SK-N-SH treated with all-trans-retinoic acid at 6 μM for 48 hours (cell line): ENCODE data around the gene CLEC20A.
A peak's percentile ranks its signal among the peaks of the same experiment; 100 is the strongest.

Source experiments
- ATAC-seq: fragments of 200-7000 bp; cut with Tn5 transposase; 3 replicates; pipeline ENCODE4 v1.9.1; 2020; ENCODE audit warnings: mild to moderate bottlenecking, moderate library complexity
- ARNTL ChIP-seq: fragments of 450-650 bp; formaldehyde crosslinking; IDR thresholded peaks from 2 replicates; pipeline ENCODE4 v1.5.0; 2020; ENCODE audit warnings: low read depth, mild to moderate bottlenecking, moderate library complexity, borderline replicate concordance
- CSDC2 ChIP-seq: fragments of 250-450 bp; sonication (Bioruptor Pico); IDR thresholded peaks from 2 replicates; pipeline ENCODE4 v1.5.0; 2020; ENCODE audit warnings: mild to moderate bottlenecking, moderate library complexity
- ESRRG ChIP-seq: fragments of 250-450 bp; sonication (Bioruptor Pico); IDR thresholded peaks from 2 replicates; pipeline ENCODE4 v1.6.1; 2021; ENCODE audit warnings: mild to moderate bottlenecking
- GLIS3 ChIP-seq: fragments of 250-450 bp; sonication (Bioruptor Pico); IDR thresholded peaks from 2 replicates; pipeline ENCODE4 v1.5.0; 2020; ENCODE audit warnings: mild to moderate bottlenecking, moderate library complexity
- ISL1 ChIP-seq: fragments of 250-450 bp; sonication (Bioruptor Pico); IDR thresholded peaks from 2 replicates; pipeline ENCODE4 v2.1.2; 2022; ENCODE audit warnings: mild to moderate bottlenecking, moderate library complexity
- OSR1 ChIP-seq: fragments of 250-450 bp; sonication (Bioruptor Pico); IDR thresholded peaks from 2 replicates; pipeline ENCODE4 v1.8.0; 2022; ENCODE audit warnings: moderate library complexity, mild to moderate bottlenecking, inconsistent platforms
- PPARA ChIP-seq: fragments of 250-450 bp; sonication (Bioruptor Pico); IDR thresholded peaks from 2 replicates; pipeline ENCODE4 v1.5.0; 2020; ENCODE audit warnings: mild to moderate bottlenecking, borderline replicate concordance
- RARB ChIP-seq: fragments of 250-450 bp; sonication (Bioruptor Pico); IDR thresholded peaks from 2 replicates; pipeline ENCODE4 v1.8.0; 2021; ENCODE audit warnings: mild to moderate bottlenecking, moderate library complexity
- SNAI2 ChIP-seq: fragments of 250-450 bp; sonication (Bioruptor Pico); IDR thresholded peaks from 2 replicates; pipeline ENCODE4 v1.5.0; 2020; ENCODE audit warnings: mild to moderate bottlenecking, moderate library complexity
- TCF4 ChIP-seq: fragments of 250-450 bp; sonication (Bioruptor Pico); IDR thresholded peaks from 2 replicates; pipeline ENCODE4 v1.8.0; 2021; ENCODE audit warnings: mild to moderate bottlenecking, moderate library complexity, borderline replicate concordance
- TOX ChIP-seq: fragments of 250-450 bp; sonication (Bioruptor Pico); IDR thresholded peaks from 2 replicates; pipeline ENCODE4 v1.8.0; 2021; ENCODE audit warnings: mild to moderate bottlenecking, moderate library complexity, borderline replicate concordance
- ZC3H10 ChIP-seq: fragments of 250-450 bp; sonication (Bioruptor Pico); IDR thresholded peaks from 2 replicates; pipeline ENCODE4 v1.5.1; 2021; ENCODE audit warnings: mild to moderate bottlenecking, moderate library complexity
- ZFP3 ChIP-seq: fragments of 250-450 bp; sonication (Bioruptor Pico); IDR thresholded peaks from 2 replicates; pipeline ENCODE4 v1.5.0; 2020; ENCODE audit warnings: mild to moderate bottlenecking, moderate library complexity
- ZFP30 ChIP-seq: fragments of 450-650 bp; formaldehyde crosslinking; IDR thresholded peaks from 2 replicates; pipeline ENCODE4 v1.5.0; 2022; ENCODE audit warnings: mild to moderate bottlenecking, moderate library complexity
- ZNF565 ChIP-seq: fragments of 450-650 bp; formaldehyde crosslinking; conservative IDR thresholded peaks from 2 replicates; pipeline ENCODE4 v1.5.0; 2020; ENCODE audit warnings: low read depth, mild to moderate bottlenecking, moderate library complexity
- ZNF8 ChIP-seq: fragments of 450-650 bp; formaldehyde crosslinking; IDR thresholded peaks from 2 replicates; pipeline ENCODE4 v1.5.0; 2020; ENCODE audit warnings: mild to moderate bottlenecking, moderate library complexity
- TF ChIP-seq, protein P1 (sequence below): fragments of 250-450 bp; sonication (Bioruptor Pico); IDR thresholded peaks from 2 replicates; pipeline ENCODE4 v1.5.1; 2020; ENCODE audit warnings: low read depth, mild to moderate bottlenecking, moderate library complexity
- TF ChIP-seq, protein P2 (sequence below): fragments of 250-450 bp; sonication (Bioruptor Pico); IDR thresholded peaks from 2 replicates; pipeline ENCODE4 v1.5.1; 2021; ENCODE audit warnings: mild to moderate bottlenecking, moderate library complexity
- TF ChIP-seq, protein P3 (sequence below): fragments of 250-450 bp; sonication (Bioruptor Pico); IDR thresholded peaks from 2 replicates; pipeline ENCODE4 v1.8.0; 2020; ENCODE audit warnings: mild to moderate bottlenecking, moderate library complexity, borderline replicate concordance
- TF ChIP-seq, protein P4 (sequence below): fragments of 250-450 bp; sonication (Bioruptor Pico); IDR thresholded peaks from 2 replicates; pipeline ENCODE4 v1.5.0; 2020; ENCODE audit warnings: mild to moderate bottlenecking, moderate library complexity
- TF ChIP-seq, protein P5 (sequence below): fragments of 250-450 bp; sonication (Bioruptor Pico); IDR thresholded peaks from 2 replicates; pipeline ENCODE4 v1.8.0; 2021; ENCODE audit warnings: low read depth, mild to moderate bottlenecking, moderate library complexity, borderline replicate concordance

Gene CLEC20A

DNA sequence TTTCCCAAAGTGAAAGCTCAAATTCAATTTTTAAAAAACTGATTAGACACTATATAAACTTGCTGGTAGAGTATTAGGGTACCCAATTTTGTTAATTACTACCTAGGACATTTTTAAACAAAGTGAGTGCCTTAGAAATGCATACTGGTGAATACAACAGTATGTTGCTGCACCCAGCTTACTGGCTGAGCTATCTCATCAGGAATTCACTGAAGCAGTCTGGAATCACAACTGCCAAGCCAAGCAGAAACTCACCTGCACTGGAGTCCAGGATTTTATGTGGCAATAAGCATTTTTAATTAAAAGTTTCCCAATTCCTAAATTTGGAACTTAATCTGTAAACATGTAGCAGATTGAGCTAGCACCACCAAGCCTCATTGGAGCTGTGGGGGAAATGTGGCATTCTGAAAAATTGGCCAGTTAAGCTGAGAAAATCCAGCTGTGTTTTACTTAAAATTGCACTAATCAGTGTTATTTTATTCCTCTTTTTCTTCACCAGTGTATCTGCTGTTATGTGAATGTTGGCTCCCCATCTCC is 61.8 kb downstream of the CLEC20A start:
- peak; percentile 50; the same call in 2 of the 3 replicates for ATAC-seq
- TF ChIP-seq ESRRG: no peak
- no peak for TF ChIP-seq ZFP3 (CRISPR knock-in tag)
- TF ChIP-seq CSDC2 (CRISPR knock-in tag): no peak
- TF ChIP-seq OSR1 (CRISPR knock-in tag): no peak
- TF ChIP-seq, protein P1, sequence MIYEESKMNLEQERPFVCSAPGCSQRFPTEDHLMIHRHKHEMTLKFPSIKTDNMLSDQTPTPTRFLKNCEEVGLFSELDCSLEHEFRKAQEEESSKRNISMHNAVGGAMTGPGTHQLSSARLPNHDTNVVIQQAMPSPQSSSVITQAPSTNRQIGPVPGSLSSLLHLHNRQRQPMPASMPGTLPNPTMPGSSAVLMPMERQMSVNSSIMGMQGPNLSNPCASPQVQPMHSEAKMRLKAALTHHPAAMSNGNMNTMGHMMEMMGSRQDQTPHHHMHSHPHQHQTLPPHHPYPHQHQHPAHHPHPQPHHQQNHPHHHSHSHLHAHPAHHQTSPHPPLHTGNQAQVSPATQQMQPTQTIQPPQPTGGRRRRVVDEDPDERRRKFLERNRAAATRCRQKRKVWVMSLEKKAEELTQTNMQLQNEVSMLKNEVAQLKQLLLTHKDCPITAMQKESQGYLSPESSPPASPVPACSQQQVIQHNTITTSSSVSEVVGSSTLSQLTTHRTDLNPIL (CRISPR knock-in tag): no peak
- TF ChIP-seq, protein P2, sequence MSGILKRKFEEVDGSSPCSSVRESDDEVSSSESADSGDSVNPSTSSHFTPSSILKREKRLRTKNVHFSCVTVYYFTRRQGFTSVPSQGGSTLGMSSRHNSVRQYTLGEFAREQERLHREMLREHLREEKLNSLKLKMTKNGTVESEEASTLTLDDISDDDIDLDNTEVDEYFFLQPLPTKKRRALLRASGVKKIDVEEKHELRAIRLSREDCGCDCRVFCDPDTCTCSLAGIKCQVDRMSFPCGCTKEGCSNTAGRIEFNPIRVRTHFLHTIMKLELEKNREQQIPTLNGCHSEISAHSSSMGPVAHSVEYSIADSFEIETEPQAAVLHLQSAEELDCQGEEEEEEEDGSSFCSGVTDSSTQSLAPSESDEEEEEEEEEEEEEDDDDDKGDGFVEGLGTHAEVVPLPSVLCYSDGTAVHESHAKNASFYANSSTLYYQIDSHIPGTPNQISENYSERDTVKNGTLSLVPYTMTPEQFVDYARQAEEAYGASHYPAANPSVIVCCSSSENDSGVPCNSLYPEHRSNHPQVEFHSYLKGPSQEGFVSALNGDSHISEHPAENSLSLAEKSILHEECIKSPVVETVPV (CRISPR knock-in tag): no peak
- no peak for TF ChIP-seq TOX (CRISPR knock-in tag)
- TF ChIP-seq TCF4 (CRISPR knock-in tag): no peak
- TF ChIP-seq ZC3H10 (CRISPR knock-in tag): no peak
- no peak for TF ChIP-seq ZNF8 (CRISPR knock-in tag)
- no peak for TF ChIP-seq SNAI2
- TF ChIP-seq, protein P3, sequence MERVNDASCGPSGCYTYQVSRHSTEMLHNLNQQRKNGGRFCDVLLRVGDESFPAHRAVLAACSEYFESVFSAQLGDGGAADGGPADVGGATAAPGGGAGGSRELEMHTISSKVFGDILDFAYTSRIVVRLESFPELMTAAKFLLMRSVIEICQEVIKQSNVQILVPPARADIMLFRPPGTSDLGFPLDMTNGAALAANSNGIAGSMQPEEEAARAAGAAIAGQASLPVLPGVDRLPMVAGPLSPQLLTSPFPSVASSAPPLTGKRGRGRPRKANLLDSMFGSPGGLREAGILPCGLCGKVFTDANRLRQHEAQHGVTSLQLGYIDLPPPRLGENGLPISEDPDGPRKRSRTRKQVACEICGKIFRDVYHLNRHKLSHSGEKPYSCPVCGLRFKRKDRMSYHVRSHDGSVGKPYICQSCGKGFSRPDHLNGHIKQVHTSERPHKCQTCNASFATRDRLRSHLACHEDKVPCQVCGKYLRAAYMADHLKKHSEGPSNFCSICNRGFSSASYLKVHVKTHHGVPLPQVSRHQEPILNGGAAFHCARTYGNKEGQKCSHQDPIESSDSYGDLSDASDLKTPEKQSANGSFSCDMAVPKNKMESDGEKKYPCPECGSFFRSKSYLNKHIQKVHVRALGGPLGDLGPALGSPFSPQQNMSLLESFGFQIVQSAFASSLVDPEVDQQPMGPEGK (CRISPR knock-in tag): no peak
- TF ChIP-seq, protein P4, sequence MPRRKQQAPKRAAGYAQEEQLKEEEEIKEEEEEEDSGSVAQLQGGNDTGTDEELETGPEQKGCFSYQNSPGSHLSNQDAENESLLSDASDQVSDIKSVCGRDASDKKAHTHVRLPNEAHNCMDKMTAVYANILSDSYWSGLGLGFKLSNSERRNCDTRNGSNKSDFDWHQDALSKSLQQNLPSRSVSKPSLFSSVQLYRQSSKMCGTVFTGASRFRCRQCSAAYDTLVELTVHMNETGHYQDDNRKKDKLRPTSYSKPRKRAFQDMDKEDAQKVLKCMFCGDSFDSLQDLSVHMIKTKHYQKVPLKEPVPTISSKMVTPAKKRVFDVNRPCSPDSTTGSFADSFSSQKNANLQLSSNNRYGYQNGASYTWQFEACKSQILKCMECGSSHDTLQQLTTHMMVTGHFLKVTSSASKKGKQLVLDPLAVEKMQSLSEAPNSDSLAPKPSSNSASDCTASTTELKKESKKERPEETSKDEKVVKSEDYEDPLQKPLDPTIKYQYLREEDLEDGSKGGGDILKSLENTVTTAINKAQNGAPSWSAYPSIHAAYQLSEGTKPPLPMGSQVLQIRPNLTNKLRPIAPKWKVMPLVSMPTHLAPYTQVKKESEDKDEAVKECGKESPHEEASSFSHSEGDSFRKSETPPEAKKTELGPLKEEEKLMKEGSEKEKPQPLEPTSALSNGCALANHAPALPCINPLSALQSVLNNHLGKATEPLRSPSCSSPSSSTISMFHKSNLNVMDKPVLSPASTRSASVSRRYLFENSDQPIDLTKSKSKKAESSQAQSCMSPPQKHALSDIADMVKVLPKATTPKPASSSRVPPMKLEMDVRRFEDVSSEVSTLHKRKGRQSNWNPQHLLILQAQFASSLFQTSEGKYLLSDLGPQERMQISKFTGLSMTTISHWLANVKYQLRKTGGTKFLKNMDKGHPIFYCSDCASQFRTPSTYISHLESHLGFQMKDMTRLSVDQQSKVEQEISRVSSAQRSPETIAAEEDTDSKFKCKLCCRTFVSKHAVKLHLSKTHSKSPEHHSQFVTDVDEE: no peak
- no peak for TF ChIP-seq ARNTL (CRISPR knock-in tag)
- TF ChIP-seq, protein P5, sequence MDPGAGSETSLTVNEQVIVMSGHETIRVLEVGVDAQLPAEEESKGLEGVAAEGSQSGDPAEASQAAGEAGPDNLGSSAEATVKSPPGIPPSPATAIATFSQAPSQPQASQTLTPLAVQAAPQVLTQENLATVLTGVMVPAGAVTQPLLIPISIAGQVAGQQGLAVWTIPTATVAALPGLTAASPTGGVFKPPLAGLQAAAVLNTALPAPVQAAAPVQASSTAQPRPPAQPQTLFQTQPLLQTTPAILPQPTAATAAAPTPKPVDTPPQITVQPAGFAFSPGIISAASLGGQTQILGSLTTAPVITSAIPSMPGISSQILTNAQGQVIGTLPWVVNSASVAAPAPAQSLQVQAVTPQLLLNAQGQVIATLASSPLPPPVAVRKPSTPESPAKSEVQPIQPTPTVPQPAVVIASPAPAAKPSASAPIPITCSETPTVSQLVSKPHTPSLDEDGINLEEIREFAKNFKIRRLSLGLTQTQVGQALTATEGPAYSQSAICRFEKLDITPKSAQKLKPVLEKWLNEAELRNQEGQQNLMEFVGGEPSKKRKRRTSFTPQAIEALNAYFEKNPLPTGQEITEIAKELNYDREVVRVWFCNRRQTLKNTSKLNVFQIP (CRISPR knock-in tag): no peak
- no peak for TF ChIP-seq ZFP30 (CRISPR knock-in tag)

DNA sequence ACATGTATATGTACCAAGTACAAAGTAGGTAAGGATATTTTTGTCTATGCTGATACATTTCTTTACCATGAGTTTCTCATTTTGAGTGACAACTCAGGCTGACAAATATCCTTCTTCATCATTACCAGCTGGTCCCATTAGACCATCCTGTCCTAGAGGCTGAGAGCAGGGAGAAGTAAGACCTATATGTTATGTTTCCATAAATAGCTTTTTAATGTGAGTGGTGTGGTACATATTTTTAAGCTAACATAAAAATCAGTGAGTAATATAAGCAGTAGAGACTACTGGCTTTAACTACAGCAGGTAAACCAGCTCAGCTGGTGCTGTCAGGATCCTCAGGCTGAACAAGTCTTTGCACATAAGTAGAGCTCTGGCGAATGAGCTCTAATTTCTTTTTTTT is 62.4 kb downstream of the CLEC20A start:
- TF ChIP-seq, protein P3 (CRISPR knock-in tag): no peak
- TF ChIP-seq ZFP3 (CRISPR knock-in tag): no peak
- TF ChIP-seq SNAI2: no peak
- no peak for TF ChIP-seq ZNF565 (CRISPR knock-in tag)
- no peak for TF ChIP-seq ZNF8 (CRISPR knock-in tag)
- TF ChIP-seq, protein P5 (CRISPR knock-in tag): no peak
- TF ChIP-seq ISL1 (CRISPR knock-in tag): no peak
- no peak for TF ChIP-seq GLIS3
- TF ChIP-seq ESRRG: no peak
- no peak for TF ChIP-seq ZFP30 (CRISPR knock-in tag)
- TF ChIP-seq, protein P1 (CRISPR knock-in tag): no peak
- no peak for TF ChIP-seq PPARA (CRISPR knock-in tag)
- TF ChIP-seq TCF4 (CRISPR knock-in tag): no peak
- no peak for TF ChIP-seq RARB (CRISPR knock-in tag)
- peak; percentile 44; the same call in 2 of the 3 replicates for ATAC-seq
